ENCODE measurements around the gene GALNTL6. TPM values are rescaled to one million over a fixed set of nuclear protein-coding genes. Genes with fewer than 3 reads are reported as not detected.

GALNTL6 gene
- total and polyA plus RNA-seq, 3 experiments from 2014 or later = not detected

DNA sequence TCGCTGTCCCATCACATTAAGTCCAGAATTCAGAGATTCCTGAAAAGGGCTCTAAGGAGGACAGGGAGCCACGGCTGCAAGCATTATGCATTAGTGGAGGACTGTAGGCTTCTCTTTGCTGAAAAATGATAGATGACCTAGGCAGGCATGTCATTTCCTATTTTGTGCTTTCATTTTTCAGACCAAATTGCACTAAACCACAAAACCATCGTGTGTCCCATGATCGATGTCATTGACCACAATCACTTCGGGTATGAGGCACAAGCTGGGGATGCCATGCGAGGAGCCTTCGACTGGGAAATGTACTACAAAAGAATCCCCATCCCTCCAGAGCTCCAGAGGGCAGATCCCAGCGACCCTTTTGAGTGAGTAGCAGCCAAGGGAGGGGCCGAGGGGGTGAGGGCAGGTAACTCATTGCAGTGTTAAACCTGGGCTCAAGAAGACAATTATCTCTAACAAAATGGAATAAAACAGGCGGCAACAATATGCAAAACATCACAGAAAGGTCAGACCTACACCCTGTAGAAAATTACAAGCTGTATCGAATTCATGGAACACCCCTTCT is 1000.2 kb downstream of the GALNTL6 start:
- CTCF ChIA-PET = no interaction called here

DNA sequence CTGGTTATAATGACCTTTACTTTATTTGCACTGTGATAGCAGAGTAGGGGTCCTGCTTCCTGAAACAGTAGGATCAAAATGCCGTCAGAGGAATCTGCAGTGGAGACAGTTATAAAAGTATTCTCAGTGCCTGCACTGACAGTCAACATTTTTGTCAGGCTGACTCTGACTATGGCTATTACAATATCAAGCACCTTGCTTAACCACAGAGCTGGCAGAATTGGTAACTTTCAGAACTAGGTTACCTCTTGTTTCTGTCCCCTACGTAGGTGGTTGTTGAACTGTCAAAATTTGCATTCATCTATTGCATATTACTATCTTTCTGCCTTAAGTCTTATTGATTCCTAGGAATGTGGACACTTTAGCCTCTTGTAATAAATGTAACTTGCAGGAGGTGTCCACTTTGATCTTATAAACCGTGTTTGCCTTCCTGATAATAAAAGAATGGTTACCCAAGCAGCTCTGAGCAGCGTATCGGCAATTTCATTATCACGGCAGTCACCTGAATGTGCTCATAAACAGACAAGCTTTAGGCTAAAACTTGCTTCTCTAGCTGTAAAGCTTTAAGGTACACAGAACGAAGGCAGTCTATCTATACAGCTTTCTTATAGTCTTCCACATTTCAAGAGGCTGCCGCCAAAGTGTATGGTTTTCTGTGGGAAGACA is 1002.4 kb downstream of the GALNTL6 start:
- no peaks in the 10 kb centered on the region for H3K9me3 Mint-ChIP-seq
- peaks cover 0 to 5% of the 10 kb centered on the region in 2 donors for H3K27me3 Mint-ChIP-seq
- H3K4me3 Mint-ChIP-seq = no peak overlapping the region
- Histone ChIP-seq H3K36me3 (ENCODE audit: insufficient read depth, low read length) (no peaks in the 10 kb centered on the region), H3K27me3 (ENCODE audit: insufficient read depth, low read length, poor library complexity, severe bottlenecking) (no peaks in the 10 kb centered on the region), H3K4me1 (ENCODE audit: insufficient read depth, low read length) (no peaks in the 10 kb centered on the region), H3K9me3 (ENCODE audit: low read length) (no peaks in the 10 kb centered on the region), H3K4me3 (ENCODE audit: low read length) (no peak overlapping the region), H3K27ac (ENCODE audit: low read depth, low read length) (no peak overlapping the region)
- CTCF ChIA-PET = no interaction called here
- no peaks in the 10 kb centered on the region for H3K36me3 Mint-ChIP-seq
- no peaks in the 10 kb centered on the region for H3K4me1 Mint-ChIP-seq
- H3K27ac Mint-ChIP-seq = no peak overlapping the region
- no peak for DNase-seq
- POLR2A ChIA-PET = no interaction called here

More for the DNA sequence above, 1000.2 kb downstream of the GALNTL6 start:
- POLR2A ChIA-PET = no interaction called here
- no peaks in the 10 kb centered on the region for H3K9me3 Mint-ChIP-seq
- no peak overlapping the region for H3K4me3 ChIP-seq (ENCODE audit: low read length)
- H3K4me1 Mint-ChIP-seq = no peaks in the 10 kb centered on the region
- H3K27ac ChIP-seq (ENCODE audit: low read depth, low read length) = no peak overlapping the region
- H3K27me3 Mint-ChIP-seq = peaks cover 0 to 2% of the 10 kb centered on the region in 2 donors
- H3K4me1 ChIP-seq (ENCODE audit: insufficient read depth, low read length) = no peaks in the 10 kb centered on the region
- no peak overlapping the region for H3K27ac Mint-ChIP-seq
- H3K27me3 ChIP-seq (ENCODE audit: insufficient read depth, low read length, poor library complexity, severe bottlenecking) = no peaks in the 10 kb centered on the region
- no peaks in the 10 kb centered on the region for H3K36me3 Mint-ChIP-seq
- no peak for DNase-seq
- no peaks in the 10 kb centered on the region for H3K36me3 ChIP-seq (ENCODE audit: insufficient read depth, low read length)
- no peak overlapping the region for H3K4me3 Mint-ChIP-seq
- H3K9me3 ChIP-seq (ENCODE audit: low read length) = no peaks in the 10 kb centered on the region

DNA sequence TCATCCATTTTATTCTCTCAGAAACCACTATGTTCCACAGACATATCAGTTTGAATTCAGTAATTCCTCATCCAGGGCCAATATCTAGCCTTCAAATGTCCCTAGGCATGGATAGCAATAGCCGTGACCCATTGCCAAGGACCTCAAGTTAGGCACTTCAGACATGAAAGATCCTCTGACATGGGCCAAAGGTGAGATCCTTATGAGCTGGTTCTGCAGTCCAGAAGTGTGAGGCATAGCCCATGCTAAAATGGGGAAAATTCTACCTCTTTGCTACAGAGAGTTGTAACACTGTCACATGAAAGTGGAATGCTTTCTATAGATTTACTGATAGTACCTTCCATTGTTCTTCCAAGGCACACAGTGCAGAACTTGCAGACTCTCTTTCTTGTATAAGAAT is 1005.7 kb downstream of the GALNTL6 start:
- H3K4me1 Mint-ChIP-seq = no peaks in the 10 kb centered on the region
- POLR2A ChIA-PET = no interaction called here
- Histone ChIP-seq H3K9me3 (ENCODE audit: low read length) (no peaks in the 10 kb centered on the region), H3K36me3 (ENCODE audit: insufficient read depth, low read length) (no peaks in the 10 kb centered on the region), H3K4me1 (ENCODE audit: insufficient read depth, low read length) (no peaks in the 10 kb centered on the region), H3K27ac (ENCODE audit: low read depth, low read length) (no peak overlapping the region), H3K4me3 (ENCODE audit: low read length) (no peak overlapping the region), H3K27me3 (ENCODE audit: insufficient read depth, low read length, poor library complexity, severe bottlenecking) (no peaks in the 10 kb centered on the region)
- DNase-seq = no peak
- no peak overlapping the region for H3K27ac Mint-ChIP-seq
- H3K27me3 Mint-ChIP-seq = peaks cover 0 to 7% of the 10 kb centered on the region in 2 donors
- H3K4me3 Mint-ChIP-seq = no peak overlapping the region
- H3K36me3 Mint-ChIP-seq = no peaks in the 10 kb centered on the region
- no peaks in the 10 kb centered on the region for H3K9me3 Mint-ChIP-seq
- CTCF ChIA-PET = no interaction called here

DNA sequence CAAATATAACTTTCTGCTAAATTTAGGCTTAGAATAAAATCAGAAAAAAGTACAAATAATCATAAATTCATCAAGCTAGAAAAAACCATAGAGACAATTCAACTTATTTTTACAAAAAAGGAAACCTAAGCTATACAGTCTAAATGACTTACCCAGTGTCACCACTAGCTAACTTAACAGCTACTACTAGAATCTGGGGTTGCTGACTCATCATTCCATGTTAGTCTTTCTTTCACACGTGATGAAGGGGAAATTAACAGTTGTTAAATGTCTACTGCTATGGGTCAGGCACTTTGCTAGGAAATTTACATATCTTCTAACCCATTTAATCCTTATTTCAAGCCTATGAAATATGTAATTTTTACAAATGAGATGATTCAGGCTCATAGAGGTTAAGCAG is 1006.1 kb downstream of the GALNTL6 start:
- Mint-ChIP-seq H3K4me1 (no peaks in the 10 kb centered on the region), H3K4me3 (no peak overlapping the region), H3K36me3 (no peaks in the 10 kb centered on the region), H3K9me3 (no peaks in the 10 kb centered on the region), H3K27me3 (peaks cover 0 to 7% of the 10 kb centered on the region in 2 donors), H3K27ac (no peak overlapping the region)
- no peak overlapping the region for H3K27ac ChIP-seq (ENCODE audit: low read depth, low read length)
- no peaks in the 10 kb centered on the region for H3K36me3 ChIP-seq (ENCODE audit: insufficient read depth, low read length)
- ChIA-PET CTCF (no interaction called here), POLR2A (no interaction called here)
- H3K9me3 ChIP-seq (ENCODE audit: low read length) = no peaks in the 10 kb centered on the region
- no peak for DNase-seq
- H3K27me3 ChIP-seq (ENCODE audit: insufficient read depth, low read length, poor library complexity, severe bottlenecking) = no peaks in the 10 kb centered on the region
- no peaks in the 10 kb centered on the region for H3K4me1 ChIP-seq (ENCODE audit: insufficient read depth, low read length)
- H3K4me3 ChIP-seq (ENCODE audit: low read length) = no peak overlapping the region

DNA sequence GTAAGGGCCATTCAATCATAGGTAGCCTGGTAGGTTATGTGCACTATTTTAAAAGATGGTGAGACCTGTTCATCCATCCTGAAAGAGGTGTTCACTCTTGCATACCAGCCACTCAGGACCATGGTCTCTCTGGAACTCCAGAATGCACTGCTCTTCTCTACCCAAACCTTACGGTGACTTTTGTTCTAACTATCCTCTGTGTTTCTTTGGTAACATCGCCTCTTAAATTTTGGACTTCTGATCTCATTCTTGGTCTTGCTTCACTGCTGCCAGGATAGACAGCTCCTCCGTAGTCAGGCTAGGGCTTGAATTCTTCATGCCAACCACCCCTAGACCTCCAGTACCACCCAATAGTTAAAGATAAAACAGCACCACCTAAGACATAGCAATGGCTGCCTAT is 1009.1 kb downstream of the GALNTL6 start:
- Histone ChIP-seq H3K9me3 (ENCODE audit: low read length) (no peaks in the 10 kb centered on the region), H3K4me3 (ENCODE audit: low read length) (no peak overlapping the region), H3K4me1 (ENCODE audit: insufficient read depth, low read length) (no peaks in the 10 kb centered on the region), H3K27me3 (ENCODE audit: insufficient read depth, low read length, poor library complexity, severe bottlenecking) (no peaks in the 10 kb centered on the region), H3K36me3 (ENCODE audit: insufficient read depth, low read length) (no peaks in the 10 kb centered on the region), H3K27ac (ENCODE audit: low read depth, low read length) (no peak overlapping the region)
- Mint-ChIP-seq H3K4me3 (no peak overlapping the region), H3K27me3 (peaks cover 0 to 7% of the 10 kb centered on the region in 2 donors), H3K36me3 (no peaks in the 10 kb centered on the region), H3K27ac (no peak overlapping the region), H3K4me1 (no peaks in the 10 kb centered on the region), H3K9me3 (no peaks in the 10 kb centered on the region)
- ChIA-PET POLR2A (no interaction called here), CTCF (no interaction called here)
- no peak for DNase-seq

DNA sequence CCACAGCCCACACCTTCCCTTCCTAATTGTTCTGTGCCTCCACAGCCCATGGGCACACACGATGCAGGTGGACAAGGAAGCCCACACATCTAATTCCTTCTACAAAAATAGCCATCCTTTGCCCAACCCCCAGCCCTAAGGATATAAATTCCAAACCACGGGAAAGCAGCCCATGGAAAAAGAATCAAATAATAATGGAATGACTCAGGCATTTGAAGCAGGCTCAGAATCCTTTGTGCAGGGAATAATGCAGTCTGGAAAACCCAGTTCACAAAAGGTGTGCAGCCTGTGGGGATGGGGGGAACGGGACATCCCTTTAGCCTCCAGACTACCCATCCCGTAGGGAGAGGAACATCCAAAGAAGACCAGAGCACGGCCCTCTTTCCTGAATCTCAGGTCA is 1013.1 kb downstream of the GALNTL6 start:
- Mint-ChIP-seq H3K27me3 (peaks cover 1 to 5% of the 10 kb centered on the region in 2 donors), H3K27ac (no peak overlapping the region), H3K4me1 (no peaks in the 10 kb centered on the region), H3K4me3 (no peak overlapping the region), H3K36me3 (no peaks in the 10 kb centered on the region), H3K9me3 (no peaks in the 10 kb centered on the region)
- Histone ChIP-seq H3K27ac (ENCODE audit: low read depth, low read length) (no peak overlapping the region), H3K27me3 (ENCODE audit: insufficient read depth, low read length, poor library complexity, severe bottlenecking) (no peaks in the 10 kb centered on the region), H3K4me3 (ENCODE audit: low read length) (no peak overlapping the region), H3K9me3 (ENCODE audit: low read length) (no peaks in the 10 kb centered on the region), H3K36me3 (ENCODE audit: insufficient read depth, low read length) (no peaks in the 10 kb centered on the region), H3K4me1 (ENCODE audit: insufficient read depth, low read length) (no peaks in the 10 kb centered on the region)
- POLR2A ChIA-PET = no interaction called here
- no peak for DNase-seq
- CTCF ChIA-PET = no interaction called here

DNA sequence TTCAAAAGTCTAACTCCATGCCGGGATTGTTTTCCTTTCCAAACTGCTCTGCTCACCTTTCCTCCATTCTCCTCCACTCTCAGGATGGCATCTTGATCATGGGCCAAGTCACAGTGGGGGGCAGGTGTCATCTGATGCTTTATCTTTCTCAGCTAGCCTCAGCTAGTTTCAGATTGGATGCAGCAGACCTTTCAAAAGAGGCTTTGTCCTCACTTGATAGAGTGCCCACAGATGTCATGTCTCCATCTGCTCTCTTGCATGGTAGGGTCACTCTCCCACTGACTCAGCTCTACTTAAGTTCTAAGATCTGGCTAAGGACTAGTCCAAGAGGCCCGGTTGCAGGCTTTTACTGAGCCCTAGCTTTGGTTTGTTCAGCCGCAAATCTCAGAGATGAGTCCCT is 1013.7 kb downstream of the GALNTL6 start:
- peaks cover 1 to 5% of the 10 kb centered on the region in 2 donors for H3K27me3 Mint-ChIP-seq
- ChIA-PET POLR2A (no interaction called here), CTCF (no interaction called here)
- H3K9me3 ChIP-seq (ENCODE audit: low read length) = no peaks in the 10 kb centered on the region
- H3K27me3 ChIP-seq (ENCODE audit: insufficient read depth, low read length, poor library complexity, severe bottlenecking) = no peaks in the 10 kb centered on the region
- H3K36me3 ChIP-seq (ENCODE audit: insufficient read depth, low read length) = no peaks in the 10 kb centered on the region
- H3K4me3 Mint-ChIP-seq = no peak overlapping the region
- DNase-seq = no peak
- H3K9me3 Mint-ChIP-seq = no peaks in the 10 kb centered on the region
- H3K36me3 Mint-ChIP-seq = no peaks in the 10 kb centered on the region
- no peak overlapping the region for H3K4me3 ChIP-seq (ENCODE audit: low read length)
- H3K27ac Mint-ChIP-seq = no peak overlapping the region
- no peaks in the 10 kb centered on the region for H3K4me1 Mint-ChIP-seq
- H3K4me1 ChIP-seq (ENCODE audit: insufficient read depth, low read length) = no peaks in the 10 kb centered on the region
- no peak overlapping the region for H3K27ac ChIP-seq (ENCODE audit: low read depth, low read length)

DNA sequence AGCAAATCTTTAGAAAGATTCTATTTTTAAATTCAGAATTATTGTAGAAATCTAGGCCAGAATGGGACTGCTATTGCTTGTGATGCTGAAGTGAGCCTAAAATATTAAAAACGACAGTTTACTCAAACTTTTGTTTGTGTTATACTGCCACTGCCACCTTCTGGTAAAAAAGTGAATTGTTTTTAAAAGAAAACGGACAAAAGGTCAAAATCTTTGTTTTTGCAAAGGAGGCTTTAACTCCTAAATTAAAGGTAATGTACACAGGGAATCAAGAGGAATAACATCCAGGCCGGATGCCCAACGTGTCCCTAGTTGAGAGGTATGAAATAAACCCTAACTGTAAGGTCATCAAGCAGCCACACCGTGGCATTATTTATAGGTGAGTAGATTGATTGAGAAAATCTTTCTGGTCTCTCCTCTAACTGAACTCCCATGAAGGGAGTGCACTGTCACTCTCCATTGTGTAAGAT is 1017.1 kb downstream of the GALNTL6 start:
- Histone ChIP-seq H3K27ac (ENCODE audit: low read depth, low read length) (no peak overlapping the region), H3K9me3 (ENCODE audit: low read length) (no peaks in the 10 kb centered on the region), H3K4me1 (ENCODE audit: insufficient read depth, low read length) (no peaks in the 10 kb centered on the region), H3K36me3 (ENCODE audit: insufficient read depth, low read length) (no peaks in the 10 kb centered on the region), H3K4me3 (ENCODE audit: low read length) (no peak overlapping the region), H3K27me3 (ENCODE audit: insufficient read depth, low read length, poor library complexity, severe bottlenecking) (no peaks in the 10 kb centered on the region)
- Mint-ChIP-seq H3K9me3 (no peaks in the 10 kb centered on the region), H3K4me1 (no peaks in the 10 kb centered on the region), H3K4me3 (no peak overlapping the region), H3K36me3 (no peaks in the 10 kb centered on the region), H3K27ac (no peak overlapping the region), H3K27me3 (peaks cover 0 to 5% of the 10 kb centered on the region in 2 donors)
- ChIA-PET CTCF (no interaction called here), POLR2A (no interaction called here)
- no peak for DNase-seq

All from CD8-positive, alpha-beta memory T cell (primary cell).